Neural progenitor cell (in vitro differentiated cells): ENCODE data around the gene ARHGAP8. TPM values are rescaled to one million over a fixed set of nuclear protein-coding genes. Genes with fewer than 3 reads are reported as not detected.

Experiments used
- DNase-seq: peaks from one replicate; pipeline ENCODE4 v3.0.0-alpha.2; 2016; ENCODE audit warnings: low spot score
- H2AFZ ChIP-seq: fragments of 200-600 bp; sonication (generic); replicated peaks from 2 replicates; pipeline ENCODE4 v1.6.1; 2016; ENCODE audit warnings: antibody characterized with exemption
- H3F3A ChIP-seq: fragments of 200-600 bp; sonication (generic); 2 replicates; pipeline ENCODE4 v1.6.1; 2016; ENCODE audit warnings: antibody characterized with exemption, low read depth
- H3K27ac ChIP-seq: fragments of 200-600 bp; sonication (generic); 2 replicates; pipeline ENCODE4 v1.5.1; 2016; ENCODE audit warnings: mild to moderate bottlenecking
- H3K27me3 ChIP-seq: fragments of 200-600 bp; sonication (generic); 2 replicates; pipeline ENCODE4 v1.6.1; 2016; ENCODE audit warnings: mild to moderate bottlenecking, moderate library complexity
- H3K36me3 ChIP-seq: fragments of 200-600 bp; sonication (generic); 2 replicates; pipeline ENCODE4 v1.5.1; 2016
- H3K4me1 ChIP-seq: fragments of 200-600 bp; sonication (generic); 2 replicates; pipeline ENCODE4 v1.6.1; 2016; ENCODE audit warnings: mixed run types
- H3K4me2 ChIP-seq: fragments of 200-600 bp; sonication (generic); 2 replicates; pipeline ENCODE4 v1.6.1; 2016
- H3K4me3 ChIP-seq: fragments of 200-600 bp; sonication (generic); 2 replicates; pipeline ENCODE4 v1.5.1; 2016
- H3K79me2 ChIP-seq: fragments of 200-600 bp; sonication (generic); 2 replicates; pipeline ENCODE4 v1.6.1; 2016; ENCODE audit warnings: low read depth
- H3K9ac ChIP-seq: fragments of 200-600 bp; sonication (generic); 2 replicates; pipeline ENCODE4 v1.6.1; 2016
- H3K9me3 ChIP-seq: fragments of 200-600 bp; sonication (generic); 2 replicates; pipeline ENCODE4 v1.5.1; 2016; ENCODE audit warnings: low read depth
- H4K20me1 ChIP-seq: fragments of 200-600 bp; sonication (generic); 2 replicates; pipeline ENCODE4 v1.6.1; 2016; ENCODE audit warnings: low read depth
- H3K27ac Mint-ChIP-seq: 3 replicates; pipeline ENCODE4 v1.8.0; 2021; ENCODE audit warnings: mixed read lengths
- H3K27me3 Mint-ChIP-seq: 2 replicates; pipeline ENCODE4 v1.8.0; 2022; ENCODE audit warnings: low read depth, mild to moderate bottlenecking, inconsistent platforms, moderate library complexity, mixed read lengths; ENCODE audit not compliant: insufficient read depth
- H3K36me3 Mint-ChIP-seq: 3 replicates; pipeline ENCODE4 v1.8.0; 2021; ENCODE audit warnings: mixed read lengths
- H3K4me1 Mint-ChIP-seq: 3 replicates; pipeline ENCODE4 v1.8.0; 2021; ENCODE audit warnings: mixed read lengths
- H3K4me3 Mint-ChIP-seq: 3 replicates; pipeline ENCODE4 v1.8.0; 2021; ENCODE audit warnings: mild to moderate bottlenecking, moderate library complexity, mixed read lengths
- H3K9me3 Mint-ChIP-seq: 3 replicates; pipeline ENCODE4 v1.8.0; 2020; ENCODE audit warnings: mixed read lengths
- EZH2 ChIP-seq: fragments of 200-600 bp; sonication (generic); IDR thresholded peaks from 2 replicates; pipeline ENCODE4 v1.6.1; 2017; ENCODE audit warnings: antibody characterized with exemption, mild to moderate bottlenecking, moderate library complexity
- EZH2phosphoT487 ChIP-seq: fragments of 200-600 bp; sonication (generic); IDR thresholded peaks from 2 replicates; pipeline ENCODE4 v1.6.1; 2017; ENCODE audit warnings: antibody characterized with exemption
- total RNA-seq: library from RNA; depleted of rRNA; stranded (reverse); fragments of >200 nt; gene quantifications from 2 replicates; pipeline ENCODE4 v1.2.3, GENCODE V29; 2015; ENCODE audit warnings: low replicate concordance
- TF ChIP-seq, protein P1 (sequence below): fragments of 200-600 bp; sonication (generic); IDR thresholded peaks from 2 replicates; pipeline ENCODE4 v1.5.1; 2017; ENCODE audit warnings: antibody characterized with exemption, mild to moderate bottlenecking

The ARHGAP8 gene
- total RNA-seq, 1 donor from 2014 or later, result 3.0 TPM

DNA sequence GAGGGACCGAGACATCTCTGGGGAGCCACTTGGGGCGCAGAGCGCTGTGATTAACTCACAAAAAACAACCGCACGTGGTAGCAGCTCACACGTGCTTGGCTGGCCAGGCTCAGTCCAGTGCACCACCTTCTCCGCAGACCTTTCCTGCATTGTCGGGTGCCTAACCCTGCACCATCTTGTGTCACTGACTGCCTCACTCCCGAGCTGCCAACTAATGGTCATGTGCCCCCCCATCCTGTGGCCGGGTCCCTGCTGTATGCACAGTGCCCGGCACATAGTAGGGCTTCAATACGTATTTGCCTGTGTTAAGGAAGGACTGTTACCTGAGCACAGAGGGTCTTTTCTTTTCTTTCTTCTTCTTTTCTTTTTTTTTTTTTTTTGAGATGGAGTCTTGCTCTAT is 71.9 kb downstream of the ARHGAP8 start:
- Histone ChIP-seq H3F3A (no peaks in the 10 kb centered on the region), H4K20me1 (no peaks in the 10 kb centered on the region), H3K9me3 (no peaks in the 10 kb centered on the region), H3K4me2 (no peak overlapping the region), H3K27ac (no peak overlapping the region), H2AFZ (no peak overlapping the region), H3K79me2 (no peaks in the 10 kb centered on the region), H3K4me3 (no peak overlapping the region), H3K36me3 (no peaks in the 10 kb centered on the region), H3K27me3 (no peaks in the 10 kb centered on the region), H3K4me1 (no peaks in the 10 kb centered on the region), H3K9ac (no peak overlapping the region)
- no peak overlapping the region for H3K4me3 Mint-ChIP-seq
- H3K36me3 Mint-ChIP-seq, result no peaks in the 10 kb centered on the region
- DNase-seq, result no peak
- TF ChIP-seq, protein P1, sequence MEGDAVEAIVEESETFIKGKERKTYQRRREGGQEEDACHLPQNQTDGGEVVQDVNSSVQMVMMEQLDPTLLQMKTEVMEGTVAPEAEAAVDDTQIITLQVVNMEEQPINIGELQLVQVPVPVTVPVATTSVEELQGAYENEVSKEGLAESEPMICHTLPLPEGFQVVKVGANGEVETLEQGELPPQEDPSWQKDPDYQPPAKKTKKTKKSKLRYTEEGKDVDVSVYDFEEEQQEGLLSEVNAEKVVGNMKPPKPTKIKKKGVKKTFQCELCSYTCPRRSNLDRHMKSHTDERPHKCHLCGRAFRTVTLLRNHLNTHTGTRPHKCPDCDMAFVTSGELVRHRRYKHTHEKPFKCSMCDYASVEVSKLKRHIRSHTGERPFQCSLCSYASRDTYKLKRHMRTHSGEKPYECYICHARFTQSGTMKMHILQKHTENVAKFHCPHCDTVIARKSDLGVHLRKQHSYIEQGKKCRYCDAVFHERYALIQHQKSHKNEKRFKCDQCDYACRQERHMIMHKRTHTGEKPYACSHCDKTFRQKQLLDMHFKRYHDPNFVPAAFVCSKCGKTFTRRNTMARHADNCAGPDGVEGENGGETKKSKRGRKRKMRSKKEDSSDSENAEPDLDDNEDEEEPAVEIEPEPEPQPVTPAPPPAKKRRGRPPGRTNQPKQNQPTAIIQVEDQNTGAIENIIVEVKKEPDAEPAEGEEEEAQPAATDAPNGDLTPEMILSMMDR, result no peak
- no peak for TF ChIP-seq EZH2
- TF ChIP-seq EZH2phosphoT487, result no peak
- no peak overlapping the region for H3K27ac Mint-ChIP-seq
- H3K4me1 Mint-ChIP-seq, result peaks cover 2% of the 10 kb centered on the region
- H3K9me3 Mint-ChIP-seq, result no peaks in the 10 kb centered on the region
- H3K27me3 Mint-ChIP-seq, result peaks cover 4% of the 10 kb centered on the region

DNA sequence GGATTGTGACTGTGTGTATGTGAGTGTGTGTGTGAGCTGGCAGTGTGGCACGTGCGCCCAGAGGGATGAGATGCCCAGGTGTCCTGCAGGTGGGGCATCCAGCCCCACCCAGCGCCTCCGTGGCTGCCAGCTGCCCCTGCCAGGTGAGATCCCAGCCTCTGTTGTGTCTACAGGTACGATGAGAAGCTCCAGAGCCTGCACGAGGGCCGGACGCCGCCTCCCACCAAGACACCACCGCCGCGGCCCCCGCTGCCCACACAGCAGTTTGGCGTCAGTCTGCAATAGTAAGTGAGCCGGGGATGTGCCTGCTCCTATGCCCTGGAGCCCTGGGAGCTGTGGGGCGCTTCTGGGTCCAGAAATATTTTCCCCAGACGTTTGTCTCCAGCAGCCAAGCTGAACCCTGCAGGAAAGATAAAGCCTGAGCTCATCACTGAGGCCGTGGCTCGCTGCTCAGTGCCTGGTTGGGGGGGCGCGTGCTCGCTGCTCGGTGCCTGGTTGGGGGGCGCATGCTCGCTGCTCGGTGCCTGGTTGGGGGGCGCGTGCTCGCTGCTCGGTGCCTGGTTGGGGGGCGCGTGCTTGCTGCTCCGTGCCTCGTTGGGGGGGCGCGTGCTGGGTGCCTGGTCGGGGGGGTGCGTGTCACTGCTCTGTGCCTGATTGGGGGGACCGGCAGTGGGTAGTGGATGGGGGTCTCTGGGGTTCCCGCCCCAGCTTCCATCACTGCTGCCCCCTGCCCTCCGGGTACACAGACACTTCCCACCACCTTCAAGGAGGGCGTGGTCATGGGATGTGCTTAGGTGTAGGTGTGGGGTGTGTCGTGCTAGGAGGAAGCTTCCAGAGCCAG is 73.2 kb downstream of the ARHGAP8 start:
- H3K9me3 Mint-ChIP-seq, result no peaks in the 10 kb centered on the region
- no peak overlapping the region for H3K4me3 Mint-ChIP-seq
- no peak overlapping the region for H3K27ac Mint-ChIP-seq
- peaks cover 2% of the 10 kb centered on the region for H3K4me1 Mint-ChIP-seq
- no peak overlapping the region for H2AFZ ChIP-seq
- no peaks in the 10 kb centered on the region for H4K20me1 ChIP-seq
- H3K36me3 Mint-ChIP-seq, result no peaks in the 10 kb centered on the region
- no peak for DNase-seq
- no peak overlapping the region for H3K27ac ChIP-seq
- H3K9me3 ChIP-seq, result no peaks in the 10 kb centered on the region
- no peaks in the 10 kb centered on the region for H3K27me3 ChIP-seq
- H3F3A ChIP-seq, result no peaks in the 10 kb centered on the region
- H3K4me1 ChIP-seq, result no peaks in the 10 kb centered on the region
- H3K4me3 ChIP-seq, result no peak overlapping the region
- no peak overlapping the region for H3K9ac ChIP-seq
- no peak overlapping the region for H3K4me2 ChIP-seq
- no peak for TF ChIP-seq EZH2phosphoT487
- TF ChIP-seq, protein P1, result no peak
- no peak for TF ChIP-seq EZH2
- peaks cover 4% of the 10 kb centered on the region for H3K27me3 Mint-ChIP-seq
- H3K79me2 ChIP-seq, result no peaks in the 10 kb centered on the region
- no peaks in the 10 kb centered on the region for H3K36me3 ChIP-seq

DNA sequence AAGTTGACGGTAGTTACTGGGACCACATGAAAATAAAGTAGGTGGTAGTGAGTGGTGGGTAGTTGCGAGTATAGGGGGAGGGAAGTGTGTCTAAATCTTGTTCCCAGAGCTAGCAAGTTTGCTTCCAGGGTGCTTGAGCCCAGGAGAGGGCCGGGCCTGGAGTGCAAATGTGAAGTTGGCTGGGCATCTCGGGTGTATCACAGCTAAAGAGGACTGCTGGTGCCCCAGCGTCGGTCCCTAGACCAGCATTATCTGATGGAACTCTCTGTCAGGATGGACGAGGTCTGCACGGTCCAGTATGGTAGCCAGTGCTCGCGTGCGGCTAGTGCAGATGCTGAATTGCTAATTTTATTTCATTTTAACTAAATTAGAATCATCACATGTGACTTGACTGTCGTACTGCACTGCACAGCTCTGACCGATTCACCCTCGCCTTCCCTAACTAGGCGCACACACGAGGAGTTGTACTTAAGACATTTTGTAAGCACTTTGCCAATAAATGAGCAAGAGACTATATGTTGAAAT is 75.4 kb downstream of the ARHGAP8 start:
- Histone ChIP-seq H3K9me3 (no peaks in the 10 kb centered on the region), H3K27me3 (no peaks in the 10 kb centered on the region), H2AFZ (no peak overlapping the region), H3K4me2 (no peak overlapping the region), H3K79me2 (no peaks in the 10 kb centered on the region), H3K4me3 (no peak overlapping the region), H3K4me1 (no peaks in the 10 kb centered on the region), H3K36me3 (no peaks in the 10 kb centered on the region), H4K20me1 (no peaks in the 10 kb centered on the region), H3K27ac (no peak overlapping the region), H3K9ac (no peak overlapping the region), H3F3A (no peaks in the 10 kb centered on the region)
- H3K9me3 Mint-ChIP-seq, result peaks cover 8% of the 10 kb centered on the region
- no peak overlapping the region for H3K4me3 Mint-ChIP-seq
- H3K36me3 Mint-ChIP-seq, result no peaks in the 10 kb centered on the region
- TF ChIP-seq EZH2, result no peak
- TF ChIP-seq, protein P1, result no peak
- peaks cover 4% of the 10 kb centered on the region for H3K27me3 Mint-ChIP-seq
- H3K4me1 Mint-ChIP-seq, result no peaks in the 10 kb centered on the region
- DNase-seq, result no peak
- no peak overlapping the region for H3K27ac Mint-ChIP-seq
